Ishikawa (cell line): ENCODE results near the gene ARHGAP26.

Experiments used
- CEBPB ChIP-seq: IDR thresholded peaks from 2 replicates; pipeline ENCODE4 v1.6.1; 2012
- CREB1 ChIP-seq: IDR thresholded peaks from 2 replicates; pipeline ENCODE4 v1.6.1; 2012; ENCODE audit warnings: low read depth
- EGR1 ChIP-seq: IDR thresholded peaks from 2 replicates; pipeline ENCODE4 v1.6.1; 2012
- EP300 ChIP-seq: IDR thresholded peaks from 2 replicates; pipeline ENCODE4 v1.6.1; 2012; ENCODE audit warnings: borderline replicate concordance
- FOXM1 ChIP-seq: IDR thresholded peaks from 2 replicates; pipeline ENCODE4 v1.6.1; 2012; ENCODE audit warnings: low read depth, borderline replicate concordance
- MAX ChIP-seq: IDR thresholded peaks from 2 replicates; pipeline ENCODE4 v1.6.1; 2012
- NFIC ChIP-seq: IDR thresholded peaks from 2 replicates; pipeline ENCODE4 v1.6.1; 2012
- RAD21 ChIP-seq: IDR thresholded peaks from 2 replicates; pipeline ENCODE4 v1.6.1; 2012; ENCODE audit warnings: low read depth
- REST ChIP-seq: IDR thresholded peaks from 2 replicates; pipeline ENCODE4 v1.6.1; 2012; ENCODE audit warnings: low read depth, mild to moderate bottlenecking
- TAF1 ChIP-seq: IDR thresholded peaks from 2 replicates; pipeline ENCODE4 v1.6.1; 2012; ENCODE audit warnings: low read depth, mild to moderate bottlenecking
- TCF12 ChIP-seq: IDR thresholded peaks from 2 replicates; pipeline ENCODE4 v1.6.1; 2012; ENCODE audit warnings: low read depth
- TEAD4 ChIP-seq: IDR thresholded peaks from 2 replicates; pipeline ENCODE4 v1.6.1; 2012
- YY1 ChIP-seq: IDR thresholded peaks from 2 replicates; pipeline ENCODE4 v1.6.1; 2012; ENCODE audit warnings: low read depth
- ZBTB7A ChIP-seq: IDR thresholded peaks from 2 replicates; pipeline ENCODE4 v1.6.1; 2012; ENCODE audit warnings: low read depth
- TF ChIP-seq, protein P1 (sequence below): IDR thresholded peaks from 2 replicates; pipeline ENCODE4 v1.6.1; 2012

ARHGAP26 gene

DNA sequence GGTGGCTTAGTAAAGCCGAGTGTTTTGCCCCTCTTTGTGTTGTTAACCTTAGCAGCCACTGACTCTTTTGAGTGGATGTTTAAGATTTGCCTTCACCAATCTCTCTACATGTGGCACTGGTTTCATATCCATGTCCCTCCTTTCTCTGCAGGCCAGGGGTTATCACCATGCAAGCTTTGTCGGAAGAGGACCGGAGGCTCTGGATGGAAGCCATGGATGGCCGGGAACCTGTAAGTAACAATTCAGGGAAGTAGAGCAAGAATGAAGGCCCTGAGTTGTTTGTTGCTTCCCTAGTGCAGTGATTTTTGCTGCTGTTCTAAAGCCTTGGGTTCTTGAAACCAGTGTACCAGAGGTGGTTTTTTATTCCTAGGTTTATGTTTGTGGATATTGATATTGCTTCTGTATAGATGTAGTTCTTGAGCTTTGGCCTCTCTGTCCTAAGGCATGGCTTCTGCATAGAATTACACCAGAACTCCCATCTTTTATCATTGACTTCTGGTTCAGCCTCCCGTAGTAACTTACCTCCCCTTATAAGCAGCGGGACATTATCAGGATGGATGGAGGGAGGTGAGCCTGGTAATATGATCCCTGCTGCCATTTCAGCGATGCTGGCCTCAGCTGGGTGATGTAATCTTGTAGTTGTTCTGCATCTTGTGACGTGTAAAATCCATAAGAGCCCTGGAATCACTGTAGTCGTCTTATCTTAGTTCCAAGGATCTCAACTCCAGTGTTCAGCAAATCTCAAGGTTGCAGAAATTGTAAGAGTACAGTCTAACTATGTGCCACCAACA, 161.9 kb downstream of the ARHGAP26 start:
- no peak for TF ChIP-seq EGR1
- no peak for TF ChIP-seq CEBPB
- no peak for TF ChIP-seq ZBTB7A
- TF ChIP-seq, protein P1, sequence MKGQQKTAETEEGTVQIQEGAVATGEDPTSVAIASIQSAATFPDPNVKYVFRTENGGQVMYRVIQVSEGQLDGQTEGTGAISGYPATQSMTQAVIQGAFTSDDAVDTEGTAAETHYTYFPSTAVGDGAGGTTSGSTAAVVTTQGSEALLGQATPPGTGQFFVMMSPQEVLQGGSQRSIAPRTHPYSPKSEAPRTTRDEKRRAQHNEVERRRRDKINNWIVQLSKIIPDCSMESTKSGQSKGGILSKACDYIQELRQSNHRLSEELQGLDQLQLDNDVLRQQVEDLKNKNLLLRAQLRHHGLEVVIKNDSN: no peak
- no peak for TF ChIP-seq REST
- TF ChIP-seq RAD21: no peak
- no peak for TF ChIP-seq MAX
- no peak for TF ChIP-seq CREB1
- TF ChIP-seq YY1: no peak
- no peak for TF ChIP-seq FOXM1
- TF ChIP-seq TAF1: no peak
- TF ChIP-seq TCF12: no peak
- TF ChIP-seq EP300: no peak
- no peak for TF ChIP-seq NFIC

- TF ChIP-seq ZBTB7A: no peak
- no peak for TF ChIP-seq REST
- TF ChIP-seq MAX: no peak
- no peak for TF ChIP-seq YY1
- TF ChIP-seq EGR1: no peak
- TF ChIP-seq RAD21: no peak
These were observed 164.0 kb downstream of the ARHGAP26 start for GRCh38 chr5:142934051-142934762.

DNA sequence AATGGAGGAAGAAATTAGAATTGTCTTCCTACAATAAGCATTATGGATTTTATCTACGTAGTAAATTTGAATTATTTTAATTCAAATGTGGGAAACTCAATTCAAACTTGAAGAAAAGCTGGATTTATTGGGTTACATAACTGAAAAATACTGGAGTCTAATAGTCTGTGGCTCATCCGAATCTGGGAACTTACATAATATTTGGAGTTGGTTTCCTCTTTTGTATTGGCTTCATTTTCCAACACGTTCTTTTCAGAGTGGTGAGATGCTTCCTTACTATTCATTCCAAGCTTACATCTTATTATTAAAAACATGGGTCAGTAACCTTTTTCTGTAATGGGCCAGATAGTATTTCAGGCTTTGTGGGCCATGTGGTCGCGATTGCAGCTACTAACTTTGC, 164.8 kb downstream of the ARHGAP26 start:
- TF ChIP-seq CREB1 (no peak), CEBPB (no peak), ZBTB7A (no peak), TCF12 (no peak), EGR1 (no peak), YY1 (no peak), TEAD4 (no peak), TAF1 (no peak), FOXM1 (no peak), REST (no peak), RAD21 (no peak)
- TF ChIP-seq, protein P1: no peak

DNA sequence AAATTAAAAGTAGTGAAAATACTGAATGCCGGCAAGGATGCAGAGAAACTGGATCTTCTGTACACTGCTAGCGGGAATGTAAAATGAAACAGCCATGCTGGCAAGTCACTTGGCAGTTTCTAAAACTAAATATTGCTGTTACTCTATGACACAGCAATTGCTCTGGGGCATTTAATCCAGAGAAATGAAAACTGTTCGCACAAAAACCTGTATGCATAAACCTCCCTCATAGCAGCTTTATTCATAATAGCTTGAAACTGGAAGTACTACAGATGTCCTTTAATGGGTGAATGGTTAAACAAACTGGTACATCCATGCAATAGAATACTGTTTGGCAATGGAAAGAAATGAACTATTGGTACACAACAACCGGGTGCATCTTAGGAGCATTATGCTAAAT, 167.2 kb downstream of the ARHGAP26 start:
- TF ChIP-seq ZBTB7A: no peak
- no peak for TF ChIP-seq MAX
- TF ChIP-seq FOXM1: no peak
- no peak for TF ChIP-seq CEBPB
- TF ChIP-seq EP300: no peak
- TF ChIP-seq CREB1: no peak
- no peak for TF ChIP-seq YY1
- no peak for TF ChIP-seq NFIC
- no peak for TF ChIP-seq RAD21
- TF ChIP-seq TEAD4: no peak
- TF ChIP-seq, protein P1: no peak
- no peak for TF ChIP-seq EGR1
